Testis (tissue), 3 donors: ENCODE measurements around the gene IWS1. TPM values are rescaled to one million over a fixed set of nuclear protein-coding genes. Genes with fewer than 3 reads are reported as not detected.
"Not testable (repeated sequence)": the region's sequence is repeated elsewhere in the genome, so short reads cannot be mapped to it uniquely, and the experiment has no call there.

ENCODE experiments used
- DNase-seq: peaks from one replicate; pipeline ENCODE4 v3.0.0-alpha.2; 2019
- H3K27ac ChIP-seq, 2 donors: fragments of 200-600 bp; sonication (generic); one replicate each; pipeline ENCODE4 v1.5.1; 2019
- H3K27me3 ChIP-seq: fragments of 200-600 bp; sonication (generic); one replicate; pipeline ENCODE4 v1.5.1; 2019
- H3K36me3 ChIP-seq: fragments of 200-600 bp; sonication (generic); one replicate; pipeline ENCODE4 v1.5.1; 2017; ENCODE audit warnings: low read depth; ENCODE audit errors: missing control alignments
- H3K4me1 ChIP-seq: fragments of 200-600 bp; sonication (generic); one replicate; pipeline ENCODE4 v1.5.1; 2019
- H3K4me3 ChIP-seq, 2 donors: fragments of 200-600 bp; sonication (generic); one replicate each; pipeline ENCODE4 v1.5.1; 2017 to 2019
- H3K9me3 ChIP-seq: fragments of 200-600 bp; sonication (generic); one replicate; pipeline ENCODE4 v1.5.1; 2017
- POLR2A ChIP-seq: fragments of 450-650 bp; IDR thresholded peaks from one replicate; pipeline ENCODE4 v1.6.1; 2017; ENCODE audit warnings: antibody characterized with exemption, mild to moderate bottlenecking, moderate library complexity
- WGBS, 2 donors: methylation state at CpG; one replicate each; pipeline ENCODE4 v1.1.5; 2018; 5-methylcytosine and 5-hydroxymethylcytosine counted together
- intact Hi-C: fragments of 100-400 bp; cut with DNase I; formaldehyde crosslinking; loops from one replicate; pipeline ENCODE4 v1.15.1; 2023; ENCODE audit warnings: low total_unique reads
- polyA plus RNA-seq: library from polyadenylated mRNA; stranded (reverse); fragments of 350-450 nt; fragmentation: Illumina TruSeq; extraction: RNeasy Lipid Tissue Mini Kit (QIAGEN cat#74804); gene quantifications from one replicate; pipeline ENCODE4 v1.2.3, GENCODE V29; 2014; ENCODE audit warnings: low read depth, low replicate concordance; ENCODE audit not compliant: insufficient read depth
- total RNA-seq, 2 donors: library from RNA; depleted of rRNA; stranded (reverse); fragments of >200 nt; gene quantifications; one replicate each; pipeline ENCODE4 v1.2.3, GENCODE V29; 2016
- TF ChIP-seq, protein P1 (sequence below), 3 experiments: fragments of 450-650 bp in 2 of 3; fragments of 200-600 bp in 1 of 3; sonication (generic) in 1 of 3; IDR thresholded peaks; one replicate each; pipeline ENCODE4 v1.5.1; 2016 to 2019; ENCODE audit warnings: antibody characterized with exemption in 3 of 3, mild to moderate bottlenecking in 2 of 3, moderate library complexity in 1 of 3

IWS1 gene
- total and polyA plus RNA-seq, 3 donors from 2014 or later = 33.7 to 52.7 (median 39.6) TPM

DNA sequence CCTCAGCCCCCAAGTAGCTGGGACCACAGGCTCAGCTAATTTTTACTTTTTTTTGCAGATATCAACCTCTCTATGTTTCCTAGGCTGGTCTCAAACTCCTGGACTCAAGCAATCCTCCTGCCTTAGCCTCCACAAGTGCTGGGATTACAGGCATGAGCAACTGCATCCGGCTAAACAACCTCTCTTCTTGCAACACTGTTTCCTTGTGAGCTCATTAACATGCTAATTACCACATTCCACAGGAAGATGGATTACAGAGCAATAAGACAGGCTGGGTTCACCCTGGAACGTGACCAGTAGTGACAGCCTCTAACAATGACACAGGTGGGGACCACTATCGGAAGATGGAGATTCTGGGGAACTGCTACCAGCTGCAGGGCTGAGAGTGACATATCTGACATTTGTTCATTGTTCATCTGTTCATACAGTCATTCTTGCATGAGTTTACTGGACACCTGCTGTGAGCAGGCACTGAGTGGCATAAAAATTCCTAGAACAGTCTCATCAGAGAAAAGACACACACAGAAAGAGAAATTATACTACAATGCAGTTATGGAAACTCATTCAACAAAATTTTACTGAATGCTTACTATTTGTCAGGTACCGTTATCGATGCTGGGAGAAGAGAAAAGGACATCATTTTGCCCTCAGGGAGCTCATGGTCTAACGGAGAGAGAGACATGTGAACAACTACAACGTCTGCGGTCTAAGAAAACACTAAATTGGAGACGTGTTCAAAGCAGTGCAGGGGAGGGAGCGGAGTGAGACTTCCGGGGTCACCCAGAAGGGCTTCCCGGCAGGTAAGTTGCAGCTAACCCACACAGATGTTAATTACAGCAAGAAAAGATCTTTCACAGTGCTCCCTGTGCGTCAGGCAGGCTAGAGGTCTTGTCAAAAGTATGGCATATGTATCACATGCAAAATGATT lies 70.5 kb downstream of the IWS1 start:
- WGBS, 2 donors = 82 to 85% methylated on average over 13 of the region's 13 CpGs
- no peak overlapping the region for H3K4me3 ChIP-seq

DNA sequence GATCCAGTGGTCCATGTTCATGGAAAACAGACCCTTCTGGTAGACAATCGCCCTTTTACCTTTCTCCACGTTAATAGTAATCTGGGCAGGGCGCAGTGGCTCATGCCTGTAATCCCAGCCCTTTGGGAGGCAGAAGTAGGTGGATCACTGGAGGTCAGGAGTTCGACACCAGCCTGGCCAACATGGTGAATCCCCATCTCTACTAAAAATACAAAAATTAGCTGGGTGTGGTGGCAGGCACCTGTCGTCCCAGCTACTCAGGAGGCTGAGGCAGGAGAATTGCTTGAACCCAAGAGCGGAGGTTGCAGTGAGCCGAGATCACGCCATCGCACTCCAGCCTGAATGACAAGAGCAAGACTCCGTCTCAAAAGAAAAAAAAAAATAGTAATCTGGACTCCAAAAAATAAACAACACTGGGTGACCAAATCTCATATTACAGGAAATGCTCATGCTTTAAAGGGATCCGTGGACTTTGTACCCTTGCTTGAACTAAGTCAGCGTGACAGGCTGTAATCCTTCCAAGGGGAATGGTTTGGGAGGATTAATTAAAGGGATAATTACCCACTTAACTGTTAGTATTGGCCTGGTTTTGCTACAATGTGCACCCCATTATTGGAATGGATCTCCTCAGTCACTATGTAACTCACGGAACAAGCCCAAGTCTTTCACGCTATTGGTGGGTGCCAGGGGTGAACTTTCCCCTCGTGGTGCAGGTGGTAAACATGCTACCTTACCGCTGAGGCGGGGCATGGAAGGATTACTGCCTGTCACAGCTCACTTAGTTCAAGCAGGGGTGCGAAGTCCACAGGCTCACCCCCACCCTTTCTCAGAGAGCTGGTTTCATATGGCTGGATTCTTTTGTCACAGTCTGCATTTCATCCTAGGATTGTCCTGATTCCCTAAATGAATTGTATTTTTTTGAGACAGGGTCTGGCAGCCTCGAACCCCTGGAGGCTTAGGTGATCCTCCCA lies 71.4 kb downstream of the IWS1 start:
- Histone ChIP-seq H3K27ac (no peak overlapping the region), H3K36me3 (no peaks in the 10 kb centered on the region), H3K4me1 (no peaks in the 10 kb centered on the region), H3K9me3 (no peaks in the 10 kb centered on the region), H3K4me3 (no peak overlapping the region), H3K27me3 (no peaks in the 10 kb centered on the region)
- DNase-seq = no peak
- no peak for TF ChIP-seq POLR2A
- TF ChIP-seq, protein P1, sequence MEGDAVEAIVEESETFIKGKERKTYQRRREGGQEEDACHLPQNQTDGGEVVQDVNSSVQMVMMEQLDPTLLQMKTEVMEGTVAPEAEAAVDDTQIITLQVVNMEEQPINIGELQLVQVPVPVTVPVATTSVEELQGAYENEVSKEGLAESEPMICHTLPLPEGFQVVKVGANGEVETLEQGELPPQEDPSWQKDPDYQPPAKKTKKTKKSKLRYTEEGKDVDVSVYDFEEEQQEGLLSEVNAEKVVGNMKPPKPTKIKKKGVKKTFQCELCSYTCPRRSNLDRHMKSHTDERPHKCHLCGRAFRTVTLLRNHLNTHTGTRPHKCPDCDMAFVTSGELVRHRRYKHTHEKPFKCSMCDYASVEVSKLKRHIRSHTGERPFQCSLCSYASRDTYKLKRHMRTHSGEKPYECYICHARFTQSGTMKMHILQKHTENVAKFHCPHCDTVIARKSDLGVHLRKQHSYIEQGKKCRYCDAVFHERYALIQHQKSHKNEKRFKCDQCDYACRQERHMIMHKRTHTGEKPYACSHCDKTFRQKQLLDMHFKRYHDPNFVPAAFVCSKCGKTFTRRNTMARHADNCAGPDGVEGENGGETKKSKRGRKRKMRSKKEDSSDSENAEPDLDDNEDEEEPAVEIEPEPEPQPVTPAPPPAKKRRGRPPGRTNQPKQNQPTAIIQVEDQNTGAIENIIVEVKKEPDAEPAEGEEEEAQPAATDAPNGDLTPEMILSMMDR (IDR thresholded peaks at IDR 0.05) = no peak
- intact Hi-C loops = no loop called here
- WGBS, 2 donors = 92 to 98% methylated on average over 18 to 19 of the region's 19 CpGs

More for the DNA sequence above, 70.5 kb downstream of the IWS1 start:
- Histone ChIP-seq H3K4me1 (no peaks in the 10 kb centered on the region), H3K27ac (no peak overlapping the region), H3K9me3 (no peaks in the 10 kb centered on the region), H3K36me3 (no peaks in the 10 kb centered on the region), H3K27me3 (no peaks in the 10 kb centered on the region)
- no peak for DNase-seq
- TF ChIP-seq, protein P1 (IDR thresholded peaks at IDR 0.05) = no peak
- no peak for TF ChIP-seq POLR2A
- intact Hi-C loops = no loop called here

DNA sequence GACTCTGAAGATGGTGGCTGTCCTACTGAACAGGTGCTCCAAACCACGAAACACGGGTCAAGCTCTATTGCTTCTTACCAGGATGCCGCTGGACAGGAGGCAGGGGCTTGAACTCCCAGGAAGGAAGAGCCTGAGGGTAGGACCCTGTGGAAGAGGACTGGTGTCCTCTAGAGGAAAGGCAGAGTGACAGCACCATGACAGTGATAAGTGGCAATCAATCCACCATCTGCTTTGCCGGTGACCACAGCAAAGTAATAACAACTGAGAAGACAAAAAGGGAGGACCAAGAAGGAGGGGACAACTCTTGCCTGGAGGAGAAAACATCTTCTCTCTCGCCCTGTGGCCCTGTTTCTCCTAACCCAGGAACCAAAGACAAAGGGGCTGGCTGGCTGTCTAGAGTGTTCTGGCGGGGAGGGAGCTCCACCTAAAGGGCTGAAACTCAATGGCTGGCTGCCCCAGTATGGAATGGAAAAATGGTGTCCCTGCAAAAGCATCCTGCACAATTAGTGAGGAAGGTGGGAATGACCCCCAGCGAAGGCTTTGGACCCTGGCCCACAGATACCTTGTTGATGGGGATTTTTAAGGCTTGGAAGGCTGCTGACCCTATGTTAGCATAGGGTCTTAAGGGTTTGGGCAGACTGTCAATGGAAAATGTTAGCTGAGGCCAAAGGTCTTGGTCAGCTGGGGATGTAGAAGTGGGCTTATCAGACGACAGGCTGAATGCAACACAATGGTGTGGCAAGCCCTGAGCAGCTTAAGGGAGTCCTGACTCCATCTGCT lies 72.7 kb downstream of the IWS1 start:
- Histone ChIP-seq H3K36me3 (no peaks in the 10 kb centered on the region), H3K27me3 (no peaks in the 10 kb centered on the region), H3K4me3 (no peak overlapping the region), H3K9me3 (no peaks in the 10 kb centered on the region), H3K27ac (no peak overlapping the region), H3K4me1 (no peaks in the 10 kb centered on the region)
- TF ChIP-seq, protein P1 (IDR thresholded peaks at IDR 0.05) = no peak
- no peak for TF ChIP-seq POLR2A
- intact Hi-C loops = no loop called here
- 84 to 85% methylated on average over 8 of the region's 8 CpGs for WGBS, 2 donors
- DNase-seq = no peak

DNA sequence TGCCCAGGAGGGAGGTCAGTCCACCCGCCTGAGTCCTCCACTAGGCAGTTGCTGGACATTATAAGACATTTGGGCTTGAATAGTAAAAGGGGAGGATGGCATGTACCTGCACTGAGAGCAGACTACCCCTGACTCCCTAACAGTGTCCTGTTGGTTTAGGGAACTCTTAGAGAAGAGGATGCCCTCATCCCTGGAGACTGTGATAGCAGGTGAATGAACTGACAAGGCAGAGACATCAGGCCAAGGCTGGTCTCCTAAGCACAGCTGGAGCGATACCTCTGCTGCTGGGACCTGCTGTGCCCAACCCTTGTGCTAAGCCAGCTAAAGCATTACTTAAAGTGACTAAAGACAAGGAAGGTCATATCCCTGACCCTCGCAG lies 73.3 kb downstream of the IWS1 start:
- Histone ChIP-seq H3K27ac (no peak overlapping the region), H3K9me3 (no peaks in the 10 kb centered on the region), H3K27me3 (no peaks in the 10 kb centered on the region), H3K4me3 (no peak overlapping the region), H3K36me3 (no peaks in the 10 kb centered on the region), H3K4me1 (no peaks in the 10 kb centered on the region)
- DNase-seq = no peak
- TF ChIP-seq, protein P1 (IDR thresholded peaks at IDR 0.05) = no peak
- TF ChIP-seq POLR2A = no peak
- intact Hi-C loops = no loop called here
- 96 to 100% methylated on average over 2 to 3 of the region's 3 CpGs for WGBS, 2 donors

DNA sequence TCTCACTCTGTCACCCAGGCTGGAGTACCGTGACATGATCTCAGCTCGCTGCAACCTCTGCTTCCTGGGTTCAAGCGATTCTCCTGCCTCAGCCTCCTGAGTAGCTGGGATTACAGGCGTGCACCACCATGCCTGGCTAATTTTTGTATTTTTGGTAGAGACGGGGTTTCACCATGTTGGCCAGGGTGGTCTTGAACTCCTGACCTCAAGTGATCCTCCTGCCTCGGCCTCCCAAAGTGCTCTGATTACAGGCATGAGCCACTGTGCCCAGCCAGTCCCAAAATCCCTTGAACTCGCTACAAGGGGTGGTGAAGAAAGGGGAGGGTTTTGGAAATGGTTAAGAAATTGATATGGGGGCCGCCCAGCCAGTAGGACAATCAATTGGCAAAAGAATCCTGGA lies 73.9 kb downstream of the IWS1 start:
- H3K4me3 ChIP-seq, H3K36me3 ChIP-seq, intact Hi-C loops, H3K4me1 ChIP-seq, H3K27me3 ChIP-seq, DNase-seq, H3K9me3 ChIP-seq, H3K27ac ChIP-seq: not testable (repeated sequence)
- 94 to 96% methylated on average over 7 to 8 of the region's 8 CpGs for WGBS, 2 donors
